GM10266 (cell line): Measurements from ENCODE around the gene PIM3.

ENCODE experiments used
- DNase-seq: peaks from one replicate; pipeline ENCODE4 v3.0.0; 2012; ENCODE audit errors: extremely low spot score
- TF ChIP-seq, protein P1 (sequence below): IDR thresholded peaks from 2 replicates; pipeline ENCODE4 v1.5.1; 2012; ENCODE audit warnings: mild to moderate bottlenecking, low read depth; ENCODE audit not compliant: control insufficient read depth, insufficient read depth; ENCODE audit errors: missing control alignments

PIM3 gene

GRCh38 chr22:49946612-49947295, 13.8 kb upstream of the PIM3 start:
- TF ChIP-seq, protein P1, sequence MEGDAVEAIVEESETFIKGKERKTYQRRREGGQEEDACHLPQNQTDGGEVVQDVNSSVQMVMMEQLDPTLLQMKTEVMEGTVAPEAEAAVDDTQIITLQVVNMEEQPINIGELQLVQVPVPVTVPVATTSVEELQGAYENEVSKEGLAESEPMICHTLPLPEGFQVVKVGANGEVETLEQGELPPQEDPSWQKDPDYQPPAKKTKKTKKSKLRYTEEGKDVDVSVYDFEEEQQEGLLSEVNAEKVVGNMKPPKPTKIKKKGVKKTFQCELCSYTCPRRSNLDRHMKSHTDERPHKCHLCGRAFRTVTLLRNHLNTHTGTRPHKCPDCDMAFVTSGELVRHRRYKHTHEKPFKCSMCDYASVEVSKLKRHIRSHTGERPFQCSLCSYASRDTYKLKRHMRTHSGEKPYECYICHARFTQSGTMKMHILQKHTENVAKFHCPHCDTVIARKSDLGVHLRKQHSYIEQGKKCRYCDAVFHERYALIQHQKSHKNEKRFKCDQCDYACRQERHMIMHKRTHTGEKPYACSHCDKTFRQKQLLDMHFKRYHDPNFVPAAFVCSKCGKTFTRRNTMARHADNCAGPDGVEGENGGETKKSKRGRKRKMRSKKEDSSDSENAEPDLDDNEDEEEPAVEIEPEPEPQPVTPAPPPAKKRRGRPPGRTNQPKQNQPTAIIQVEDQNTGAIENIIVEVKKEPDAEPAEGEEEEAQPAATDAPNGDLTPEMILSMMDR = no peak
- DNase-seq = no peak

DNA sequence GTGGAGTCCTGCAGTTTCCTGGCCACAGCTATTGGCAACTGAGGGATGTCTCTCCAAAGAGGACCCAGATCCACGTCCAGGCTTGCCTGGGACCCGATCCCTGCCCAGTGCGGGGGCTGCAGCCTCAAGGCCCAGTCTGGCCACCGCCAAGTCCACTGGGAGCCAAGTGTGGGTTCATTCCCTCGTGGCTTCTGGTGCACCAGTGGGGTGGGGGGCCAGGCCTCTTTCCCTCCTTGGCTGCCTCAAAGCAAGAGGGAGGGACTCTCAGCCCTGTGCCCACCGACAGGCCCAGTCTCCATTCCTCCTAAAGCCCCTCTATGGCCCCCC, 13.3 kb upstream of the PIM3 start:
- no peak for DNase-seq
- TF ChIP-seq, protein P1 = no peak

GRCh38 chr22:49948116-49948957, 12.2 kb upstream of the PIM3 start:
- TF ChIP-seq, protein P1 = no peak
- DNase-seq = no peak

- DNase-seq = no peak
- TF ChIP-seq, protein P1 = no peak
Measured at GRCh38 chr22:49948958-49949913, 11.3 kb upstream of the PIM3 start.

DNA sequence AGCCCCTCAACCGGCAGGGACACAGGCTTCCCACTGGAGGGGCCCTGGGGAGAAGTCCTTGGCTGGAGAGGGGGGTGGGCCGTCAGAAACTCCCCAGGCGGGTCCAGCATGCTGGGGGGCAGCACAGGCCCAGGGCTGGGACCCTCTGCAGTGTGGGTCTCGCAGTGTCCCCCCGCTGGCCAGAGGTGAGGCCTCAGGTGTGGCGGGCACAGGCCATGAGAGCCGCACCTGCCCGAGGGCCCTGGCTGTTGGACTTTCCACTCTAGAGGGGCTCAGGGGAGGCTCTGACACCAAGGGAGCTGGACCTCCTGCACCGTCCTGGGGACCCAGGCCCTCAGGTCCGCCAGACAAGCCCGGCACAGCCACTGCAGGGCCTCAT, 10.7 kb upstream of the PIM3 start:
- TF ChIP-seq, protein P1 = no peak
- DNase-seq = no peak

DNA sequence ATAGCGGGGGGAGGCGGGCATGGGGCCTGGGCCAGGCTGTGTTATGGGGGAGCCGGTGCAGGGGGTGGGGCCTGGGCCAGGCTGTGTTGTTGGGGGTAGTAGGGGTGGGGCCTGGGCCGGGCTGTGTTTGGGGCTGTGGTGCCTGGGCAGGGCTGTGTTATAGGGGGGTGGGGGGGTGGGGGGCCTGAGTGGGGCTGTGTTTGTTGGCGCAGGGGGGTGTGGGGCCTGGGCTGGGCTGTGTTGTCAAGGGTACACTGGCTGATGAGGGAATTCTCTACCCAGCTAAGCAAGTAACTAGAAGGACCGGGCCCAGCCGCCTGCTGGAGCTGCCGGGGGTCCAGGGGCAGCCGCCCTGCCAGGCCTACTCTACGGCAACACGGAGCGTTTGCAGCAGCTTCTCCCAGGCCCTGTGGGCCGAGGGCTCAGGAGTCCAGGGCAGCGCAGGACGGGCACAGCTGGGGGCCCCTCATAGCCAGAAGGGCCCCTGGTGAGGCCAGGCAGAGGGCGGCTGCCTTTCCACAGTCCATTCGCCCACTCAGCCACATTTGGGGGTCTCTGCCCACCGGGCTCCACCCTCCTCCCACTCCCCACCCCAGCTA, 10.1 kb upstream of the PIM3 start:
- no peak for DNase-seq

More for the DNA sequence above, 10.1 kb upstream of the PIM3 start:
- TF ChIP-seq, protein P1 = no peak
